GM12872 (cell line): Measurements from ENCODE around the gene ZXDC.

Source experiments
- CTCF ChIP-seq: IDR thresholded peaks from 3 replicates; pipeline ENCODE4 v1.5.1; 2011; ENCODE audit warnings: low read depth, mild to moderate bottlenecking, low read length, moderate library complexity; ENCODE audit not compliant: insufficient read depth

ZXDC gene

GRCh38 chr3:126481808-126482502 lies 6.3 kb upstream of the ZXDC start:
- no peak for TF ChIP-seq CTCF

GRCh38 chr3:126480861-126481260 lies 5.2 kb upstream of the ZXDC start:
- no peak for TF ChIP-seq CTCF

GRCh38 chr3:126480206-126480605 lies 4.5 kb upstream of the ZXDC start:
- TF ChIP-seq CTCF = no peak

- no peak for TF ChIP-seq CTCF
Measured at GRCh38 chr3:126479642-126480041, 4.0 kb upstream of the ZXDC start.

DNA sequence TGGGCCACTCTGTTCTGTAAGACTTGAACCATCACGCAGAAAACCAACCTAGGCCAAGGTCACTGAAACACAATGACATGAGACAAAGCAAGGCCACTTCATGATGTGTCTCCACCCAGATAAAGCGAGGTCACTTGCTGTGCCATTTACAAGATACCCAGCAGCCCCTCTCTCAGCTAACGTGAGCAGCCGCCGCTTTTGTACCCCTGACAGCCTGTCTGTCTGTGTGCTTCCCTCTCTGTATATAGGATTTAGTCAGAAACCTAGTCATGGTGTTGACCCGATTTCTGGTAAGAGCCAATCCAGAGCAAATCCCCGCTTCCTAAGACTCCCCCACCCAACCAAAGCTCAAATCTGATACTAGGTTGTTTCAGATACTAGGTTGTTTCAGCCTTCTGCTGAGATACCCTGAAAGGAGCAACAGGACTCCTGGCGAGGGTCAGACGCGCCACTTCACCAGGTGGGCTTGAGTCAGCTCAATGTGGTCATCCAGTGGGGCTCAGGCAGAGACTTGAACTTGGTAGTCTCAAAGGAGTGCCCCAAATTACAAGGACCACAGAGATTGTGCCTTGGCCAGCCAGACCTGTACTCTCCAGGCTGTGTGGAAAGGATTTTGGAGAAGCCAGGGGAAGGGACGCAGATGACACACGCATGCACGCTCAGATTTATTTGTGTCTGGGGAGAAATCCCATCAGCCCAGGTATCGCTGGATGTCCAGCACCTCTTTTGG lies 3.1 kb upstream of the ZXDC start:
- no peak for TF ChIP-seq CTCF

GRCh38 chr3:126477061-126477380 lies 1.3 kb upstream of the ZXDC start:
- TF ChIP-seq CTCF = no peak

DNA sequence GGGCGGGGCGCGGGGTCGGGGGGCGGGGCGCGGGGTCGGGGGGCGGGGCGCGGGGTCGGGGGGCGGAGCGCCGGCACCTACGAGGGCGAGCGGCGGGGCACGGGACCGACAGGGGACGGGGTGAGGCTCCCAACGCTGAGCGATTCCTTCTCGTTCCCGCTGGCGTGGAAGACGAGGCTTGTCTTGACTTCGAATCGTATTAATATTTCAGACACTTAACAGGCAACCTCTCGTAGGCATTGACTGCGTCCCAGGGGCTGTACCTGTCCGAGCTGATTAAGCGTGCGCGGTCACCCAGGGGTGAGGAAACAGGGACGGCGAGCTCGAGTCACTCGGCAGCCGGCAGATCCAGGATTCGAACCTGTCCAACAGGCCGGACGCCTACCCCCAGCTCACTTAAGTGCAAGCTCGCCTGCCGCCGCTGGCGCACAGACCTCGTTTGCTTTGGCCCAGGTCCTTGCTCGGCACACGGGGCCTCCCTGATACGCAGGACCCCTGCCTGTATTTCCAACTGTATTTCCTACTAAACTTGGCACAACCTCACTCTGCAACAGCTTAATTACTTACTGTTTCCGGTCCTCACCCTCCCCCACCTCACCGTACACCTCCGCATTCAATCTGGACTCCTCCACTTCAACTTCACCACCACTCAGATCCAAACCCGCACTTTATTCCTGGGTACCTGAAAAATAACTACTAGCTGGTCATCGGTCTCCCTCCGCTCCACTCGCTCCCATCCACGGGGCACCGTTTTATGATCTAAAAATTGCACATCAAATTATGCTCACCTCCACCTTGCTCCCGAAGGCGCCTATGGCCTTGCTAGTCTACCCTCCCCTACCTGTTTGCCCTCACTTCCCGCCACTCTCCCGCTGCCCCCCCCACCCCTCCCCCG lies 722 bp upstream of the ZXDC start:
- no peak for TF ChIP-seq CTCF
